ENCODE measurements around the gene PCLO. TPM values are rescaled to one million over a fixed set of nuclear protein-coding genes. Genes with fewer than 3 reads are reported as not detected.

PCLO gene
- total RNA-seq, 1 experiment from 2014 or later: 3.0 TPM

DNA sequence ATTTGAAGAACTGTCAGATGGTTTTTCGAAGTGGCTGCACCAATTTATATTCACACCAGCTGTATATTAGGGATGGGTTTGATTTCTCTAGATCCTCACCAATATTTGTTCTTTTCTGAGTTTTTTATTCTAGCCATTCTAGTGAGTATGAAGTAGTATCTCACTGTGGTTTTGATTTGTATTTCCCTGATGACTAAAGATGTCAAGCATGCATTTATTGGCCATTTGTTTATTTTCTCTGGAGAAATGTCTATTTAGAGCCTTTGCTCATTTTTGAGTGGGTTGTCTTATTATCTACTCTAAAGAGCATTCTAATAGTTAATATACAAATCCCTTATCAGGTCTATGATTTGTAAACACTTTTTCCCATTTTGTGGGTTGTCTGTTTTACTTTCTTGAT, 123.9 kb downstream of the PCLO start:
- Mint-ChIP-seq H3K9me3 (no peaks in the 10 kb centered on the region), H3K4me3 (no peak overlapping the region), H3K36me3 (no peaks in the 10 kb centered on the region), H3K27me3 (ENCODE audit: low read depth) (no peaks in the 10 kb centered on the region), H3K4me1 (peaks cover 19% of the 10 kb centered on the region), H3K27ac (no peak overlapping the region)
- ChIA-PET POLR2A (no interaction called here), CTCF (no interaction called here)
- no peak for ATAC-seq
- DNase-seq (ENCODE audit: low spot score): no peak
- TF ChIP-seq JAZF1 (CRISPR knock-in tag; IDR thresholded peaks at IDR 0.05) (no peak), CREB1 (CRISPR knock-in tag; IDR thresholded peaks at IDR 0.05) (no peak), NR3C1 (CRISPR knock-in tag; conservative IDR thresholded peaks at IDR 0.05; ENCODE audit: low read depth) (no peak), ZNF671 (CRISPR knock-in tag; IDR thresholded peaks at IDR 0.05) (no peak), MXD4 (CRISPR knock-in tag; IDR thresholded peaks at IDR 0.05; ENCODE audit: borderline replicate concordance) (no peak), MYBL2 (CRISPR knock-in tag; IDR thresholded peaks at IDR 0.05) (no peak), CDX4 (CRISPR knock-in tag; IDR thresholded peaks at IDR 0.05; ENCODE audit: borderline replicate concordance) (no peak), ZNF219 (CRISPR knock-in tag; IDR thresholded peaks at IDR 0.05; ENCODE audit: borderline replicate concordance) (no peak)
- TF ChIP-seq, protein P1, sequence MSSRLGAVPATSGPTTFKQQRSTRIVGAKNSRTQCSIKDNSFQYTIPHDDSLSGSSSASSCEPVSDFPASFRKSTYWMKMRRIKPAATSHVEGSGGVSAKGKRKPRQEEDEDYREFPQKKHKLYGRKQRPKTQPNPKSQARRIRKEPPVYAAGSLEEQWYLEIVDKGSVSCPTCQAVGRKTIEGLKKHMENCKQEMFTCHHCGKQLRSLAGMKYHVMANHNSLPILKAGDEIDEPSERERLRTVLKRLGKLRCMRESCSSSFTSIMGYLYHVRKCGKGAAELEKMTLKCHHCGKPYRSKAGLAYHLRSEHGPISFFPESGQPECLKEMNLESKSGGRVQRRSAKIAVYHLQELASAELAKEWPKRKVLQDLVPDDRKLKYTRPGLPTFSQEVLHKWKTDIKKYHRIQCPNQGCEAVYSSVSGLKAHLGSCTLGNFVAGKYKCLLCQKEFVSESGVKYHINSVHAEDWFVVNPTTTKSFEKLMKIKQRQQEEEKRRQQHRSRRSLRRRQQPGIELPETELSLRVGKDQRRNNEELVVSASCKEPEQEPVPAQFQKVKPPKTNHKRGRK (CRISPR knock-in tag; IDR thresholded peaks at IDR 0.05; ENCODE audit: borderline replicate concordance): no peak

- ChIA-PET POLR2A (no interaction called here), CTCF (interaction anchor here (1.0 kb wide), 1 partner anchor 36 kb away, joined by 3 read pairs; no protein-coding TSS in a partner anchor)
- no peak for TF ChIP-seq JAZF1 (CRISPR knock-in tag; IDR thresholded peaks at IDR 0.05)
- TF ChIP-seq, protein P2, sequence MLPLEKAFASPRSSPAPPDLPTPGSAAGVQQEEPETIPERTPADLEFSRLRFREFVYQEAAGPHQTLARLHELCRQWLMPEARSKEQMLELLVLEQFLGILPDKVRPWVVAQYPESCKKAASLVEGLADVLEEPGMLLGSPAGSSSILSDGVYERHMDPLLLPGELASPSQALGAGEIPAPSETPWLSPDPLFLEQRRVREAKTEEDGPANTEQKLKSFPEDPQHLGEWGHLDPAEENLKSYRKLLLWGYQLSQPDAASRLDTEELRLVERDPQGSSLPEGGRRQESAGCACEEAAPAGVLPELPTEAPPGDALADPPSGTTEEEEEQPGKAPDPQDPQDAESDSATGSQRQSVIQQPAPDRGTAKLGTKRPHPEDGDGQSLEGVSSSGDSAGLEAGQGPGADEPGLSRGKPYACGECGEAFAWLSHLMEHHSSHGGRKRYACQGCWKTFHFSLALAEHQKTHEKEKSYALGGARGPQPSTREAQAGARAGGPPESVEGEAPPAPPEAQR (CRISPR knock-in tag; IDR thresholded peaks at IDR 0.05): no peak
- no peak overlapping the region for H3K4me3 Mint-ChIP-seq
- DNase-seq (ENCODE audit: low spot score) (no peak), ATAC-seq (no peak)
- H3K27ac Mint-ChIP-seq: no peak overlapping the region
- no peaks in the 10 kb centered on the region for H3K9me3 Mint-ChIP-seq
- H3K36me3 Mint-ChIP-seq: no peaks in the 10 kb centered on the region
- no peaks in the 10 kb centered on the region for H3K27me3 Mint-ChIP-seq (ENCODE audit: low read depth)
- H3K4me1 Mint-ChIP-seq: peaks cover 16% of the 10 kb centered on the region
Measured at GRCh38 chr7:83036721-83037380, 125.8 kb downstream of the PCLO start.

- no peaks in the 10 kb centered on the region for H3K27me3 Mint-ChIP-seq (ENCODE audit: low read depth)
- TF ChIP-seq ZNF423 (CRISPR knock-in tag; IDR thresholded peaks at IDR 0.05) (no peak), ATF2 (CRISPR knock-in tag; IDR thresholded peaks at IDR 0.05; ENCODE audit: borderline replicate concordance, low read depth) (no peak)
Measured at GRCh38 chr7:83036130-83036529, 126.6 kb downstream of the PCLO start.

GRCh38 chr7:83032195-83032594, 130.5 kb downstream of the PCLO start:
- Mint-ChIP-seq H3K4me1 (peaks cover 12% of the 10 kb centered on the region), H3K27ac (no peak overlapping the region), H3K4me3 (no peak overlapping the region), H3K27me3 (ENCODE audit: low read depth) (no peaks in the 10 kb centered on the region), H3K36me3 (0 out of 2 replicates have a peak, but pooled peaks cover 3% of the 10 kb centered on the region), H3K9me3 (no peaks in the 10 kb centered on the region)
- DNase-seq (ENCODE audit: low spot score) (no peak), ATAC-seq (no peak)
- POLR2A ChIA-PET: no interaction called here
- CTCF ChIA-PET: no interaction called here
- no peak for TF ChIP-seq TP53 (CRISPR knock-in tag; IDR thresholded peaks at IDR 0.05)
- TF ChIP-seq, protein P3, sequence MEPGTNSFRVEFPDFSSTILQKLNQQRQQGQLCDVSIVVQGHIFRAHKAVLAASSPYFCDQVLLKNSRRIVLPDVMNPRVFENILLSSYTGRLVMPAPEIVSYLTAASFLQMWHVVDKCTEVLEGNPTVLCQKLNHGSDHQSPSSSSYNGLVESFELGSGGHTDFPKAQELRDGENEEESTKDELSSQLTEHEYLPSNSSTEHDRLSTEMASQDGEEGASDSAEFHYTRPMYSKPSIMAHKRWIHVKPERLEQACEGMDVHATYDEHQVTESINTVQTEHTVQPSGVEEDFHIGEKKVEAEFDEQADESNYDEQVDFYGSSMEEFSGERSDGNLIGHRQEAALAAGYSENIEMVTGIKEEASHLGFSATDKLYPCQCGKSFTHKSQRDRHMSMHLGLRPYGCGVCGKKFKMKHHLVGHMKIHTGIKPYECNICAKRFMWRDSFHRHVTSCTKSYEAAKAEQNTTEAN (CRISPR knock-in tag; IDR thresholded peaks at IDR 0.05): no peak
- no peak for TF ChIP-seq OVOL2 (CRISPR knock-in tag; IDR thresholded peaks at IDR 0.05; ENCODE audit: borderline replicate concordance)
- TF ChIP-seq ZNF281 (CRISPR knock-in tag; IDR thresholded peaks at IDR 0.05): no peak

More at GRCh38 chr7:83036130-83036529, 126.6 kb downstream of the PCLO start:
- H3K4me3 Mint-ChIP-seq: no peak overlapping the region
- CTCF ChIA-PET: interaction anchor here (1.0 kb wide), 1 partner anchor 37 kb away, joined by 3 read pairs; no protein-coding TSS in a partner anchor
- H3K9me3 Mint-ChIP-seq: no peaks in the 10 kb centered on the region
- no peaks in the 10 kb centered on the region for H3K36me3 Mint-ChIP-seq
- POLR2A ChIA-PET: no interaction called here
- no peak overlapping the region for H3K27ac Mint-ChIP-seq
- DNase-seq (ENCODE audit: low spot score): no peak
- ATAC-seq: peak; percentile 73
- H3K4me1 Mint-ChIP-seq: peaks cover 16% of the 10 kb centered on the region

Data from WTC11 (cell line).